Effector memory CD8-positive, alpha-beta T cell (primary cell): ENCODE data around the gene FRYL.

ENCODE experiments used
- ATAC-seq: fragments of 150-1000 bp; cut with Tn5 transposase; replicated peaks from 2 replicates; pipeline ENCODE4 v1.10.0; 2021; ENCODE audit warnings: mild to moderate bottlenecking, moderate library complexity
- DNase-seq, 3 experiments: peaks; one replicate each; pipeline ENCODE4 v3.0.0; 2021
- H3K27ac Mint-ChIP-seq, 2 donors: one replicate each; pipeline ENCODE4 v1.8.0; 2022; ENCODE audit warnings: mild to moderate bottlenecking in 2 of 2, mixed read lengths in 2 of 2, moderate library complexity in 2 of 2
- H3K27me3 Mint-ChIP-seq, 2 donors: one replicate each; pipeline ENCODE4 v1.8.0; 2022; ENCODE audit warnings: mixed read lengths in 2 of 2
- H3K36me3 Mint-ChIP-seq: one replicate; pipeline ENCODE4 v1.8.0; 2022; ENCODE audit warnings: mild to moderate bottlenecking, moderate library complexity, mixed read lengths; ENCODE audit not compliant: insufficient read depth
- H3K4me1 Mint-ChIP-seq, 2 donors: one replicate each; pipeline ENCODE4 v1.8.0; 2022; ENCODE audit warnings: low read depth in 2 of 2, mixed read lengths in 2 of 2
- H3K4me3 Mint-ChIP-seq, 2 donors: one replicate each; pipeline ENCODE4 v1.8.0; 2022; ENCODE audit warnings: mild to moderate bottlenecking in 2 of 2, mixed read lengths in 2 of 2, moderate library complexity in 2 of 2
- H3K9me3 Mint-ChIP-seq, 2 donors: one replicate each; pipeline ENCODE4 v1.8.0; 2022; ENCODE audit warnings: mixed read lengths in 2 of 2

Gene FRYL

DNA sequence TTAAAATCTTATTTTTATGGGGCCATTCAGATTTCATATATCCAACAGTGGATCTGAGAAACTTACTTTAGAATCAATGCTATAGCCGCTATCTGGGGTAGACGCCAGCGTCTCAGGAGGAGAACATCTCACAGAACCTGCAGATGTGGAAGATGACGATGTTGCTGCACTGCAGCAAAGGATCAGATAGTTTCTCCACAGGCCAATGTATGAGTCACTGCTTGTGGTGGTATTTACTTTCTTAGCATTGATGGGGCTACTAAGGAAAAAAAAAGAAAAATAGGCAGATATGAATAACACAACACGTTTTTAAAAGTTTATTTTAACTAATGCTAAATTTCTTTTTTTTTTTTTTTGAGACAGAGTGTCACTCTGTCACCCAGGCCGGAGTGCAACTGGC is 204.1 kb downstream of the FRYL start:
- Mint-ChIP-seq H3K36me3 (peaks cover 54% of the 10 kb centered on the region), H3K27ac (no peak overlapping the region), H3K4me1 (no peaks in the 10 kb centered on the region), H3K4me3 (no peak overlapping the region), H3K27me3 (no peaks in the 10 kb centered on the region), H3K9me3 (no peaks in the 10 kb centered on the region)
- DNase-seq (no peak), ATAC-seq (no peak)

GRCh38 chr4:48571471-48571870 is 208.6 kb downstream of the FRYL start:
- ATAC-seq (no peak), DNase-seq (no peak)
- no peaks in the 10 kb centered on the region for H3K9me3 Mint-ChIP-seq
- peaks cover 80% of the 10 kb centered on the region for H3K36me3 Mint-ChIP-seq
- H3K4me3 Mint-ChIP-seq, result no peak overlapping the region
- no peaks in the 10 kb centered on the region for H3K4me1 Mint-ChIP-seq
- H3K27me3 Mint-ChIP-seq, result no peaks in the 10 kb centered on the region
- peak overlapping the region in 1 of 2 donors; percentile 65 for H3K27ac Mint-ChIP-seq

- no peaks in the 10 kb centered on the region for H3K4me1 Mint-ChIP-seq
- no peak for ATAC-seq
- peaks cover 78% of the 10 kb centered on the region for H3K36me3 Mint-ChIP-seq
- no peak overlapping the region for H3K4me3 Mint-ChIP-seq
- no peaks in the 10 kb centered on the region for H3K27me3 Mint-ChIP-seq
- H3K27ac Mint-ChIP-seq, result no peak overlapping the region
- no peaks in the 10 kb centered on the region for H3K9me3 Mint-ChIP-seq
- no peak for DNase-seq
These were observed 209.3 kb downstream of the FRYL start for GRCh38 chr4:48570646-48571220.

GRCh38 chr4:48566034-48566384 is 214.1 kb downstream of the FRYL start:
- H3K9me3 Mint-ChIP-seq, result no peaks in the 10 kb centered on the region
- ATAC-seq (no peak), DNase-seq (no peak)
- no peak overlapping the region for H3K4me3 Mint-ChIP-seq
- H3K36me3 Mint-ChIP-seq, result peaks cover 80% of the 10 kb centered on the region
- no peaks in the 10 kb centered on the region for H3K27me3 Mint-ChIP-seq
- H3K27ac Mint-ChIP-seq, result peak overlapping the region in 1 of 2 donors; percentile 19
- H3K4me1 Mint-ChIP-seq, result no peaks in the 10 kb centered on the region

- no peaks in the 10 kb centered on the region for H3K27me3 Mint-ChIP-seq
- ATAC-seq (no peak), DNase-seq (no peak)
- H3K4me1 Mint-ChIP-seq, result no peaks in the 10 kb centered on the region
- no peaks in the 10 kb centered on the region for H3K9me3 Mint-ChIP-seq
- peaks cover 83% of the 10 kb centered on the region for H3K36me3 Mint-ChIP-seq
- H3K4me3 Mint-ChIP-seq, result no peak overlapping the region
- peak overlapping the region in 1 of 2 donors; percentile 19 for H3K27ac Mint-ChIP-seq
These were observed 214.6 kb downstream of the FRYL start for GRCh38 chr4:48565362-48566033.

DNA sequence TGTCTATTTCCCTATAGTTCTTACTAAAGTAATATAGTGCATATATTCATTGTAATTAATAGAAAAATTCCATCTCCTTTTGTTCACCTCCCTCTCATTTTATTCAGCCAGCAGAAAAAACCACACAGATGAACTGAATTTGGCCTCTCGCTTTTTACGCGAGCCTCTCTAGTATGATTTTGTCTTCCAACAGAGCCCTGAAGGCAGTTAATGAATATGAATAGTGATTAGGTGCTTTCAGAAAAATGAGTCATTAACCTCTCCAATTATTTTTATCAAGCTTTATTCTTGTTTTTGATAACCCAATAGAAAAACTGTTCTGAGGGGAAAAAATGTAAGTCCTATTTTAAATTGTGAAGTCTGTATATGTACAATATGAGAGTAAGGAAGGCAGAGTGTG is 215.9 kb downstream of the FRYL start:
- peaks cover 81% of the 10 kb centered on the region for H3K36me3 Mint-ChIP-seq
- no peak for ATAC-seq

DNA sequence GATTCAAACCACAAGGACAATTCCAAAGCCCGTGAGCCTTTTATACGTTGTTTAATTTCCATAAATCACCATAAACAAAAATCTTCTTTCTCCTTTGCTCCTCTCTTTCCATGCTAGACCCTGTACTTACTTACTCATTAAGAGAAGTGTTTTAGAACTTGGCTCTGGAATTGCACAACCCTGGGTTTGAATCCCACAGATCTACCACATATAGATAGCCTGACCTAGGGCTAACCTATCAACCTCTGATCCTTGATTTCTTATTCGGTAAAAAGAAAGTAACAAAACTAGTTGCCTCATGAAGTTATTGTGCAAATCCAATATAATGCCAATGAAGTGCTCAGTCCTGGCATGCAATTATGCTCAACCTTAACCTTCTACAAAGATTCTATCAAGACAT is 221.3 kb downstream of the FRYL start:
- H3K27ac Mint-ChIP-seq, result no peak overlapping the region

More for the DNA sequence above, 215.9 kb downstream of the FRYL start:
- DNase-seq, result no peak
- H3K4me3 Mint-ChIP-seq, result no peak overlapping the region
- peaks cover 0 to 3% of the 10 kb centered on the region in 2 donors for H3K4me1 Mint-ChIP-seq
- peak overlapping the region in 1 of 2 donors; percentile 73 for H3K27ac Mint-ChIP-seq
- H3K27me3 Mint-ChIP-seq, result no peaks in the 10 kb centered on the region
- H3K9me3 Mint-ChIP-seq, result no peaks in the 10 kb centered on the region

DNA sequence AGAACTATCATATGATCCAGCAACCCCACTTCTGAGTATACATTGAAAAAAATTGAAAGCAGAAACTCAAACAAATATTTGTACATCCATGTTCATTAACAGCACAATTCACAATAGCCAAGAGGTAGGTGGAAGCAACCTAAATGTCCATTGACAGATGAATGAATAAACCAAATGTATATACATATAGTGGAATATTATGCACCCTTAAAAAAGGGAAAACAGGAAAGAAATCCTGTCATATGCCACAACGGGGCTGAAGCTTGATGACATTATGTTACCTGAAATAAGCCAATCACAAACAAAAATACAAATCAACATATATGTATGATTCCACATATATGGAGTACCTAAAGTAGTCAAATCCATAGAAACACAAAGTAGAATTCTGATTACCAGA is 222.1 kb downstream of the FRYL start:
- DNase-seq (no peak), ATAC-seq (no peak)
- Mint-ChIP-seq H3K4me1 (peaks cover 0 to 3% of the 10 kb centered on the region in 2 donors), H3K9me3 (no peaks in the 10 kb centered on the region), H3K27ac (no peak overlapping the region), H3K27me3 (no peaks in the 10 kb centered on the region), H3K4me3 (no peak overlapping the region), H3K36me3 (peaks cover 69% of the 10 kb centered on the region)

More for the DNA sequence above, 221.3 kb downstream of the FRYL start:
- peaks cover 72% of the 10 kb centered on the region for H3K36me3 Mint-ChIP-seq
- no peak overlapping the region for H3K4me3 Mint-ChIP-seq
- no peaks in the 10 kb centered on the region for H3K9me3 Mint-ChIP-seq
- H3K4me1 Mint-ChIP-seq, result peaks cover 0 to 3% of the 10 kb centered on the region in 2 donors
- no peaks in the 10 kb centered on the region for H3K27me3 Mint-ChIP-seq
- no peak for DNase-seq
- no peak for ATAC-seq

GRCh38 chr4:48557478-48557877 is 222.6 kb downstream of the FRYL start:
- H3K9me3 Mint-ChIP-seq, result no peaks in the 10 kb centered on the region
- no peaks in the 10 kb centered on the region for H3K27me3 Mint-ChIP-seq
- no peak for DNase-seq
- H3K36me3 Mint-ChIP-seq, result peaks cover 67% of the 10 kb centered on the region
- H3K27ac Mint-ChIP-seq, result no peak overlapping the region
- peaks cover 0 to 3% of the 10 kb centered on the region in 2 donors for H3K4me1 Mint-ChIP-seq
- no peak overlapping the region for H3K4me3 Mint-ChIP-seq
- ATAC-seq, result no peak

DNA sequence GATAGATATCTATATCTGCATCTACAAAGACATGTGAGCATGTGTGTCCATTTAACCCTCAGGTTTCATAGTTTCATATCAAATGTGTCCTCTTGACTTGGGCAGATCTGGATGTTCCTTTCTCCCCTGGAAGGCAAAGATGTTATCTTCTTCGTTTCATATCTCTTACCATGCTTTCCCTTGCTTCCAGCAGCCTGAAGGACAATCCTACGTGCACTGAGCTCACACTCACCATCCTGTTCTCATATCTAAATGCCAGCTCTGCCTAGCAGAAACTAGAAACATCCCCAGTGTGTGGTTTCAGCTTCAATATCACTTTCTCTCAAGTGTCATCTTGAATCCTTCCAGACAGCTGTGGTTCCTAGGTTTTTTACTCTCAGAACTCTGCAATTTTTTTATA is 223.8 kb downstream of the FRYL start:
- peaks cover 61% of the 10 kb centered on the region for H3K36me3 Mint-ChIP-seq
- ATAC-seq, result no peak

GRCh38 chr4:48554606-48555005 is 225.5 kb downstream of the FRYL start:
- no peaks in the 10 kb centered on the region for H3K9me3 Mint-ChIP-seq
- no peak for DNase-seq
- H3K27me3 Mint-ChIP-seq, result no peaks in the 10 kb centered on the region
- H3K4me1 Mint-ChIP-seq, result no peaks in the 10 kb centered on the region
- no peak overlapping the region for H3K27ac Mint-ChIP-seq
- H3K36me3 Mint-ChIP-seq, result peaks cover 59% of the 10 kb centered on the region
- no peak overlapping the region for H3K4me3 Mint-ChIP-seq
- no peak for ATAC-seq

More for the DNA sequence above, 223.8 kb downstream of the FRYL start:
- no peak for DNase-seq
- H3K9me3 Mint-ChIP-seq, result no peaks in the 10 kb centered on the region
- no peak overlapping the region for H3K4me3 Mint-ChIP-seq
- no peak overlapping the region for H3K27ac Mint-ChIP-seq
- H3K27me3 Mint-ChIP-seq, result no peaks in the 10 kb centered on the region
- H3K4me1 Mint-ChIP-seq, result peaks cover 0 to 3% of the 10 kb centered on the region in 2 donors

DNA sequence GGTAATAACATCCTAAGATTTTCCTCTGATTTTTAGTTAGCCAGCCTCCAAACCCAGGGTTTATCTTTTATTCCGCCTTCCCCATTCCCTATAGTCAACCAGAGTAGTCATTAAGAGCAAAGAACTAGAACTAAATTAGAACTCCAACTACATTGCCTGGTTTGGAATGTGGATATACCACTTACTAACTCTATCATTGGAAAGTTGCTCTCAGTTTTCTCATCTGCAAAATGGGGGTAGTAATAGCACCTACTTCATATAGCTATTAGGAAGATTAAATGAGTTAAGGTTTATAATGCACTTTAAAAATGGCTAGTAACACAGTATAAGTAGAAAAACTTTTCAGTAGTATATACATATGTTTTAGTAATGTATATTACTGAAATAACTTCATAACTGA is 226.4 kb downstream of the FRYL start:
- Mint-ChIP-seq H3K9me3 (no peaks in the 10 kb centered on the region), H3K27ac (peak overlapping the region in 1 of 2 donors; percentile 31), H3K4me1 (no peaks in the 10 kb centered on the region), H3K36me3 (peaks cover 61% of the 10 kb centered on the region), H3K4me3 (no peak overlapping the region), H3K27me3 (no peaks in the 10 kb centered on the region)
- ATAC-seq (no peak), DNase-seq (no peak)

DNA sequence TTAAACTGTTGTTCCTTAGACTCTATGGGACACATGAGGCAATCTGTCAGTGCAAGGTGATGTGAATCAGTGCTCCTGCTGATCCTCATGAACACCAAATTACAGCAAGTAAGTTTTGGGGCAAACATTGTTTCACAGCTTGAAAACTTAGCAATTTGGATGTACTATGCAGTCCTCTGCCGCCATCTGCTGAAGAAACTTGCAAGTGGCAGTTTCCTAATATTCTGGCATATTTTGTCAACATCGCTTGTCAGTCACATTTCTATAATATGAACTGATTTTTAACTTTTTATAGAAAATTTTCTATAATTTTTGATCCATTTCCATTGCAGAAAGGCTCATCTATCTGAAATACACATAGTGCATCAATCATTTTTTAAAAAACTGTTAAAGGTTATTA is 233.7 kb downstream of the FRYL start:
- Mint-ChIP-seq H3K4me3 (no peak overlapping the region), H3K27ac (no peak overlapping the region), H3K4me1 (peaks cover 0 to 3% of the 10 kb centered on the region in 2 donors), H3K27me3 (no peaks in the 10 kb centered on the region), H3K36me3 (peaks cover 52% of the 10 kb centered on the region), H3K9me3 (no peaks in the 10 kb centered on the region)
- peak in 1 of 3 experiments; percentile 2 for DNase-seq
- no peak for ATAC-seq

- no peaks in the 10 kb centered on the region for H3K27me3 Mint-ChIP-seq
- peaks cover 55% of the 10 kb centered on the region for H3K36me3 Mint-ChIP-seq
- H3K27ac Mint-ChIP-seq, result no peak overlapping the region
- no peaks in the 10 kb centered on the region for H3K9me3 Mint-ChIP-seq
- ATAC-seq, result no peak
- peaks cover 0 to 3% of the 10 kb centered on the region in 2 donors for H3K4me1 Mint-ChIP-seq
- no peak overlapping the region for H3K4me3 Mint-ChIP-seq
- no peak for DNase-seq
These were observed 236.3 kb downstream of the FRYL start for GRCh38 chr4:48543796-48544195.
